KMS-11 (cell line): ENCODE results near the gene SLCO3A1.

Experiments
- H2AFZ ChIP-seq: fragments of 200-600 bp; sonication (generic); 2 replicates; pipeline ENCODE4 v1.6.1; 2016; ENCODE audit warnings: antibody characterized with exemption, mixed run types, low read depth
- H3K27ac ChIP-seq: fragments of 200-600 bp; sonication (generic); 2 replicates; pipeline ENCODE4 v1.6.1; 2016; ENCODE audit warnings: mild to moderate bottlenecking, mixed run types
- H3K27me3 ChIP-seq: fragments of 200-600 bp; sonication (generic); 2 replicates; pipeline ENCODE4 v1.6.1; 2017; ENCODE audit warnings: mild to moderate bottlenecking, low read depth, mixed run types, moderate library complexity; ENCODE audit not compliant: insufficient read depth
- H3K36me3 ChIP-seq: fragments of 200-600 bp; sonication (generic); 2 replicates; pipeline ENCODE4 v1.6.1; 2017; ENCODE audit warnings: mild to moderate bottlenecking, mixed run types; ENCODE audit not compliant: insufficient read depth
- H3K4me1 ChIP-seq: fragments of 200-600 bp; sonication (generic); 2 replicates; pipeline ENCODE4 v1.6.1; 2016; ENCODE audit warnings: mild to moderate bottlenecking, low read depth, mixed run types; ENCODE audit not compliant: poor library complexity, severe bottlenecking
- H3K4me2 ChIP-seq: fragments of 200-600 bp; sonication (generic); 2 replicates; pipeline ENCODE4 v1.7.0; 2016; ENCODE audit warnings: mild to moderate bottlenecking, mixed run types
- H3K4me3 ChIP-seq: fragments of 200-600 bp; sonication (generic); IDR thresholded peaks from 2 replicates; pipeline ENCODE4 v1.6.1; 2017; ENCODE audit warnings: low read depth, low read length, mixed read lengths; ENCODE audit not compliant: insufficient read depth
- H3K79me2 ChIP-seq: fragments of 200-600 bp; sonication (generic); 2 replicates; pipeline ENCODE4 v1.6.1; 2016; ENCODE audit warnings: low read depth, mixed run types; ENCODE audit not compliant: insufficient read depth
- H3K9ac ChIP-seq: fragments of 200-600 bp; sonication (generic); 2 replicates; pipeline ENCODE4 v1.6.1; 2016; ENCODE audit warnings: mild to moderate bottlenecking, mixed run types
- H4K20me1 ChIP-seq: fragments of 200-600 bp; sonication (generic); 2 replicates; pipeline ENCODE4 v1.6.1; 2016; ENCODE audit warnings: mild to moderate bottlenecking, mixed run types; ENCODE audit not compliant: insufficient read depth
- CTCF ChIP-seq: fragments of 200-600 bp; sonication (generic); conservative IDR thresholded peaks from 2 replicates; pipeline ENCODE4 v1.6.1; 2017; ENCODE audit warnings: low read depth, mild to moderate bottlenecking, antibody characterized with exemption, low read length, moderate library complexity, mixed read lengths

The SLCO3A1 gene

GRCh38 chr15:91909111-91909510, 55.6 kb downstream of the SLCO3A1 start:
- Histone ChIP-seq H3K36me3 (no peaks in the 10 kb centered on the region), H3K27ac (no peak overlapping the region), H2AFZ (no peak overlapping the region), H3K4me3 (no peak overlapping the region), H4K20me1 (no peaks in the 10 kb centered on the region), H3K79me2 (no peaks in the 10 kb centered on the region), H3K4me2 (no peak overlapping the region), H3K27me3 (no peaks in the 10 kb centered on the region), H3K9ac (no peak overlapping the region), H3K4me1 (no peaks in the 10 kb centered on the region)
- TF ChIP-seq CTCF: no peak

GRCh38 chr15:91909574-91909973, 56.1 kb downstream of the SLCO3A1 start:
- TF ChIP-seq CTCF: no peak
- Histone ChIP-seq H3K79me2 (no peaks in the 10 kb centered on the region), H3K4me2 (no peak overlapping the region), H3K4me3 (no peak overlapping the region), H3K4me1 (no peaks in the 10 kb centered on the region), H3K27ac (no peak overlapping the region), H2AFZ (no peak overlapping the region), H3K27me3 (no peaks in the 10 kb centered on the region), H4K20me1 (no peaks in the 10 kb centered on the region), H3K36me3 (no peaks in the 10 kb centered on the region), H3K9ac (no peak overlapping the region)

- no peaks in the 10 kb centered on the region for H3K79me2 ChIP-seq
- no peak overlapping the region for H3K27ac ChIP-seq
- no peak overlapping the region for H3K4me2 ChIP-seq
- no peak overlapping the region for H3K4me3 ChIP-seq
- TF ChIP-seq CTCF: no peak
- H3K9ac ChIP-seq: no peak overlapping the region
- H2AFZ ChIP-seq: no peak overlapping the region
- no peaks in the 10 kb centered on the region for H3K4me1 ChIP-seq
- no peaks in the 10 kb centered on the region for H3K27me3 ChIP-seq
- H4K20me1 ChIP-seq: no peaks in the 10 kb centered on the region
- no peaks in the 10 kb centered on the region for H3K36me3 ChIP-seq
Measured at GRCh38 chr15:91911844-91912243, 58.3 kb downstream of the SLCO3A1 start.

GRCh38 chr15:91912336-91912735, 58.8 kb downstream of the SLCO3A1 start:
- Histone ChIP-seq H3K4me1 (no peaks in the 10 kb centered on the region), H3K27ac (no peak overlapping the region), H4K20me1 (no peaks in the 10 kb centered on the region), H3K36me3 (no peaks in the 10 kb centered on the region), H3K4me2 (no peak overlapping the region), H2AFZ (no peak overlapping the region), H3K4me3 (no peak overlapping the region), H3K79me2 (no peaks in the 10 kb centered on the region), H3K9ac (no peak overlapping the region), H3K27me3 (no peaks in the 10 kb centered on the region)
- no peak for TF ChIP-seq CTCF

GRCh38 chr15:91913560-91913959, 60.1 kb downstream of the SLCO3A1 start:
- TF ChIP-seq CTCF: no peak
- Histone ChIP-seq H3K4me1 (no peaks in the 10 kb centered on the region), H3K27me3 (no peaks in the 10 kb centered on the region), H3K9ac (no peak overlapping the region), H3K27ac (no peak overlapping the region), H2AFZ (no peak overlapping the region), H3K4me3 (no peak overlapping the region), H4K20me1 (no peaks in the 10 kb centered on the region), H3K36me3 (no peaks in the 10 kb centered on the region), H3K79me2 (no peaks in the 10 kb centered on the region), H3K4me2 (no peak overlapping the region)
